ENCODE results near the gene MRPL33. TPM values are rescaled to one million over a fixed set of nuclear protein-coding genes. Genes with fewer than 3 reads are reported as not detected.

Gene MRPL33
- total and polyA plus RNA-seq, 2 of the 13 experiments (the other 11 are each of a cell fraction or from before 2014, with no cell fraction given) = 69.7 to 218 TPM

DNA sequence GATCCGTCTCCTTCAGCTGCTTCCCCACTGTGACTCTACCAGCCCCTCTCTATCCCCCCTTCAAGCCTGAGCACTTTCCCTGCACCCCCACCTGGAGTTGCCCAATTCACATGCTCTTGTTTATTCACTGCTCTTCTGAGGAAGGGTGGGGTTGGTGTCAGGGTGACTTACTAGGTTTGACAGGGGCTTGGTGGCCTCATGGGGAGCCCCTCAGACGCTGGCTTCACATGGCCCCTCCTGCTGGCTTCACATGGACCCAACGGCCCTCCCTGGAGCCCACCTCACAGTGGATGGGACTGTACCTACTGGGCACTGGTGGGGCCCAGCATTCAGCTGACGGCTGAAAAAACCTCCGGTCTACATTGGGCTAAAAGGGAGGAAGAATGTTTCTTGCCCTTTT is 16.7 kb upstream of the MRPL33 start:
- H3K79me2 ChIP-seq (ENCODE audit: insufficient read depth, low read length) = peaks cover 18% of the 10 kb centered on the region
- no peaks in the 10 kb centered on the region for H3K27me3 ChIP-seq (ENCODE audit: control insufficient read depth in 1 of 2, insufficient read depth in 2 of 2, low read length in 2 of 2)
- in situ Hi-C loops (cut with HindIII; ENCODE audit: extremely low pct_ligation_motif_present, low pct_unique_long_range_greater_than_20kb) = loop anchor here (5.0 to 10.0 kb wide), 2 partner anchors 48 to 640 kb away; partner anchors contain the start of gene FOSL2
- WGBS (ENCODE audit: low lambda C conversion rate) = 91% methylated on average over 5 of the region's 5 CpGs
- DNase-seq (ENCODE audit: low spot score) (no peak), ATAC-seq (no peak), FAIRE-seq (no peak)
- H3K9me3 ChIP-seq (ENCODE audit: low read length) = no peaks in the 10 kb centered on the region
- peaks cover 3% of the 10 kb centered on the region; the same call in 1 of the 2 replicates for H4K20me1 ChIP-seq (ENCODE audit: insufficient read depth, low read length)
- no peaks in the 10 kb centered on the region; a peak in 1 of 5 replicates for H3K36me3 ChIP-seq (replicated peaks in 1 of 2; ENCODE audit: control insufficient read depth in 1 of 2, insufficient read depth in 2 of 2, low read length in 2 of 2)
- 0 out of 6 replicates have a peak overlapping the region, but pooled peaks of 1 of the 3 experiments have one; percentile 1 for H3K4me3 ChIP-seq (replicated peaks in 1 of 3; ENCODE audit: insufficient read depth in 1 of 3, low read depth in 2 of 3, low read length in 3 of 3)
- H3K9ac ChIP-seq (ENCODE audit: insufficient read depth, low read depth, low read length) = no peak overlapping the region
- ChIA-PET CTCF (ENCODE audit: low intra/inter-chr PET ratio, low total read pairs) (interaction anchor here (0.8 to 1.8 kb wide), 4 partner anchors 31 to 698 kb away, joined by 3 to 10 read pairs (median 4); no protein-coding TSS in a partner anchor), POLR2A (interaction anchor here (1.1 to 16.2 kb wide), 7 partner anchors 12 to 641 kb away, joined by 3 to 248 read pairs (median 35); partner anchors contain the start of genes BABAM2, FOSL2 and RBKS)
- no TSS peak for BruUV-seq (replicated peaks)
- peak overlapping the region; percentile 96 for H3K4me2 ChIP-seq (ENCODE audit: low read depth, low read length)
- peaks cover 62% of the 10 kb centered on the region for H3K4me1 ChIP-seq (ENCODE audit: insufficient read depth, low read length)
- no peak overlapping the region for H3K27ac ChIP-seq (ENCODE audit: extremely low read length, insufficient read depth, low read length)
- no peak overlapping the region for H2AFZ ChIP-seq (ENCODE audit: low read length)
- intact Hi-C loops (cut with micrococcal nuclease; ENCODE audit: unreplicated experiment) = loop anchor here (5.0 kb wide), 1 partner anchor 137 kb away; the partner anchor contains the start of genes BABAM2 and RBKS
- TF ChIP-seq SOX6 (IDR thresholded peaks at IDR 0.05) (no peak), SOX6 (CRISPR knock-in tag; IDR thresholded peaks at IDR 0.05) (no peak), WIZ (CRISPR knock-in tag; IDR thresholded peaks at IDR 0.05) (no peak), RBM39 (IDR thresholded peaks at IDR 0.05; ENCODE audit: low read depth, low read length, poor library complexity, severe bottlenecking) (no peak), FOXO1 (CRISPR knock-in tag; IDR thresholded peaks at IDR 0.05) (no peak), ZNF782 (CRISPR knock-in tag; IDR thresholded peaks at IDR 0.05; ENCODE audit: borderline replicate concordance) (0 out of 2 replicates have a peak, but pooled peaks have one; percentile 51), ZNF737 (CRISPR knock-in tag; IDR thresholded peaks at IDR 0.05; ENCODE audit: borderline replicate concordance) (no peak), RFXAP (CRISPR knock-in tag; IDR thresholded peaks at IDR 0.05; ENCODE audit: borderline replicate concordance) (no peak), ZNF274 (CRISPR knock-in tag; IDR thresholded peaks at IDR 0.05) (no peak), ZNF329 (CRISPR knock-in tag; IDR thresholded peaks at IDR 0.05; ENCODE audit: low read depth) (no peak), ZNF619 (CRISPR knock-in tag; IDR thresholded peaks at IDR 0.05) (no peak), SPEN (CRISPR knock-in tag; IDR thresholded peaks at IDR 0.05; ENCODE audit: low read depth) (no peak), ZC3H13 (CRISPR knock-in tag; IDR thresholded peaks at IDR 0.05) (no peak), ZFP91 (CRISPR knock-in tag; IDR thresholded peaks at IDR 0.05; ENCODE audit: borderline replicate concordance) (0 out of 2 replicates have a peak, but pooled peaks have one; percentile 34), ZNF253 (CRISPR knock-in tag; IDR thresholded peaks at IDR 0.05; ENCODE audit: borderline replicate concordance) (no peak)
- TF ChIP-seq, protein P1, sequence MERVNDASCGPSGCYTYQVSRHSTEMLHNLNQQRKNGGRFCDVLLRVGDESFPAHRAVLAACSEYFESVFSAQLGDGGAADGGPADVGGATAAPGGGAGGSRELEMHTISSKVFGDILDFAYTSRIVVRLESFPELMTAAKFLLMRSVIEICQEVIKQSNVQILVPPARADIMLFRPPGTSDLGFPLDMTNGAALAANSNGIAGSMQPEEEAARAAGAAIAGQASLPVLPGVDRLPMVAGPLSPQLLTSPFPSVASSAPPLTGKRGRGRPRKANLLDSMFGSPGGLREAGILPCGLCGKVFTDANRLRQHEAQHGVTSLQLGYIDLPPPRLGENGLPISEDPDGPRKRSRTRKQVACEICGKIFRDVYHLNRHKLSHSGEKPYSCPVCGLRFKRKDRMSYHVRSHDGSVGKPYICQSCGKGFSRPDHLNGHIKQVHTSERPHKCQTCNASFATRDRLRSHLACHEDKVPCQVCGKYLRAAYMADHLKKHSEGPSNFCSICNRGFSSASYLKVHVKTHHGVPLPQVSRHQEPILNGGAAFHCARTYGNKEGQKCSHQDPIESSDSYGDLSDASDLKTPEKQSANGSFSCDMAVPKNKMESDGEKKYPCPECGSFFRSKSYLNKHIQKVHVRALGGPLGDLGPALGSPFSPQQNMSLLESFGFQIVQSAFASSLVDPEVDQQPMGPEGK (CRISPR knock-in tag; IDR thresholded peaks at IDR 0.05) = 0 out of 2 replicates have a peak, but pooled peaks have one; percentile 27
- TF ChIP-seq, protein P2, sequence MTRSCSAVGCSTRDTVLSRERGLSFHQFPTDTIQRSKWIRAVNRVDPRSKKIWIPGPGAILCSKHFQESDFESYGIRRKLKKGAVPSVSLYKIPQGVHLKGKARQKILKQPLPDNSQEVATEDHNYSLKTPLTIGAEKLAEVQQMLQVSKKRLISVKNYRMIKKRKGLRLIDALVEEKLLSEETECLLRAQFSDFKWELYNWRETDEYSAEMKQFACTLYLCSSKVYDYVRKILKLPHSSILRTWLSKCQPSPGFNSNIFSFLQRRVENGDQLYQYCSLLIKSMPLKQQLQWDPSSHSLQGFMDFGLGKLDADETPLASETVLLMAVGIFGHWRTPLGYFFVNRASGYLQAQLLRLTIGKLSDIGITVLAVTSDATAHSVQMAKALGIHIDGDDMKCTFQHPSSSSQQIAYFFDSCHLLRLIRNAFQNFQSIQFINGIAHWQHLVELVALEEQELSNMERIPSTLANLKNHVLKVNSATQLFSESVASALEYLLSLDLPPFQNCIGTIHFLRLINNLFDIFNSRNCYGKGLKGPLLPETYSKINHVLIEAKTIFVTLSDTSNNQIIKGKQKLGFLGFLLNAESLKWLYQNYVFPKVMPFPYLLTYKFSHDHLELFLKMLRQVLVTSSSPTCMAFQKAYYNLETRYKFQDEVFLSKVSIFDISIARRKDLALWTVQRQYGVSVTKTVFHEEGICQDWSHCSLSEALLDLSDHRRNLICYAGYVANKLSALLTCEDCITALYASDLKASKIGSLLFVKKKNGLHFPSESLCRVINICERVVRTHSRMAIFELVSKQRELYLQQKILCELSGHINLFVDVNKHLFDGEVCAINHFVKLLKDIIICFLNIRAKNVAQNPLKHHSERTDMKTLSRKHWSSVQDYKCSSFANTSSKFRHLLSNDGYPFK (CRISPR knock-in tag; IDR thresholded peaks at IDR 0.05; ENCODE audit: borderline replicate concordance) = 0 out of 2 replicates have a peak, but pooled peaks have one; percentile 6
